A549 (cell line): ENCODE measurements around the gene SNRPB2.

Experiments used
- JUN ChIP-seq, 2 experiments: fragments of >200 bp; sonication (Bioruptor Twin); formaldehyde crosslinking; IDR thresholded peaks; 2 replicates in 1 of 2; 3 replicates in 1 of 2; pipeline ENCODE4 v1.6.1; 2016 to 2017
- POLR2A ChIP-seq: IDR thresholded peaks from 2 replicates; pipeline ENCODE4 v1.6.1; 2012; ENCODE audit warnings: mild to moderate bottlenecking, low read length
- TF ChIP-seq, protein P1 (sequence below): fragments of >200 bp; sonication (Bioruptor Twin); formaldehyde crosslinking; IDR thresholded peaks from 3 replicates; pipeline ENCODE4 v1.5.1; 2016

DNA sequence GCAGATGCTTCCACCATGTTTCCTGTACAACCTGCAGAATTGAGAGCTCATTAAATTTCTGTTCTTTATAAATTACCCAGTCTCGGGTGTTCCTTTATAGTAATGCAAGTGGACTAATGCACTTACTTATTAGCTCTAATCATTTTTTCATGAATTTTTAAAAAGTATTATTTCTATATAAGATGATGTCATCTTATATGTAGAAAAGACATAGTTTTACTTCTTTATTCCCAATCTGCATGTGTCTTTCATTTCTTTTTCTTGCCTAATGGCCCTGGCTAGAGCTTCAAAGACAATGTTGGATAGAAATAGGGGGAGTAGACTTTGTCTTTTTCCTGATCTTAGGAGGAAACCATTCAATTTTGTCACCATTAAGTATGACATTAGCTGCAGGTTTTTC lies 46.1 kb downstream of the SNRPB2 start:
- no peak for TF ChIP-seq POLR2A
- no peak for TF ChIP-seq JUN (IDR thresholded peaks at IDR 0.05)
- TF ChIP-seq, protein P1, sequence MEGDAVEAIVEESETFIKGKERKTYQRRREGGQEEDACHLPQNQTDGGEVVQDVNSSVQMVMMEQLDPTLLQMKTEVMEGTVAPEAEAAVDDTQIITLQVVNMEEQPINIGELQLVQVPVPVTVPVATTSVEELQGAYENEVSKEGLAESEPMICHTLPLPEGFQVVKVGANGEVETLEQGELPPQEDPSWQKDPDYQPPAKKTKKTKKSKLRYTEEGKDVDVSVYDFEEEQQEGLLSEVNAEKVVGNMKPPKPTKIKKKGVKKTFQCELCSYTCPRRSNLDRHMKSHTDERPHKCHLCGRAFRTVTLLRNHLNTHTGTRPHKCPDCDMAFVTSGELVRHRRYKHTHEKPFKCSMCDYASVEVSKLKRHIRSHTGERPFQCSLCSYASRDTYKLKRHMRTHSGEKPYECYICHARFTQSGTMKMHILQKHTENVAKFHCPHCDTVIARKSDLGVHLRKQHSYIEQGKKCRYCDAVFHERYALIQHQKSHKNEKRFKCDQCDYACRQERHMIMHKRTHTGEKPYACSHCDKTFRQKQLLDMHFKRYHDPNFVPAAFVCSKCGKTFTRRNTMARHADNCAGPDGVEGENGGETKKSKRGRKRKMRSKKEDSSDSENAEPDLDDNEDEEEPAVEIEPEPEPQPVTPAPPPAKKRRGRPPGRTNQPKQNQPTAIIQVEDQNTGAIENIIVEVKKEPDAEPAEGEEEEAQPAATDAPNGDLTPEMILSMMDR = no peak
